GM12891 (cell line): ENCODE results near the gene AGFG1.

Source experiments
- POLR2A ChIP-seq: IDR thresholded peaks from 2 replicates; pipeline ENCODE4 v1.6.1; 2011; ENCODE audit warnings: low read depth, low read length, control low read depth
- POLR2AphosphoS5 ChIP-seq: IDR thresholded peaks from 2 replicates; pipeline ENCODE4 v1.6.1; 2011; ENCODE audit warnings: low read depth, low read length, control low read depth
- TAF1 ChIP-seq: IDR thresholded peaks from 2 replicates; pipeline ENCODE4 v1.6.1; 2011; ENCODE audit warnings: low read depth, low read length, control low read depth

DNA sequence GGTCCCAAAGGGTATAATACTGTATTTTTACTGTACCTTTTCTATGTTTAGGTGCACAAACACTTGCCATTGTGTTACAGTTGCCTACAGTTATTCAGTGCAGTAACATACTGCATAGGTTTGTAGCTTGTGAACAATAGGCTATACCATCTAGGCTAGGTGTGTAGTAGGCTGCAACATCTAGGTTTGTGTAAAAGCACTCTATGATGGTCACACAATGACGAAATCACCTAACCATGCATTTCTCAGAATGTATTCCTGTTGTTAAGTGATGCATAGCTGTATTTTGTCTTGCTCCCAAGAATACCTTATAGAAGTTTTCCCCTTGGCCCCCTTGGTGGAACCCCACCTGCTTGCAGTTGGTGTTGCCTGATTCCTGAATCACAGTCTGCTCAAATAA is 29.3 kb upstream of the AGFG1 start:
- TF ChIP-seq POLR2A: no peak
- no peak for TF ChIP-seq POLR2AphosphoS5
- no peak for TF ChIP-seq TAF1
